IPS-15b (cell line): Measurements from ENCODE around the gene BCDIN3D.

ENCODE experiments used
- H3K27me3 ChIP-seq: one replicate; pipeline ENCODE4 v1.6.1; 2013; ENCODE audit warnings: low read length; ENCODE audit not compliant: control insufficient read depth, insufficient read depth
- H3K36me3 ChIP-seq: one replicate; pipeline ENCODE4 v1.6.1; 2013; ENCODE audit warnings: low read length; ENCODE audit not compliant: control insufficient read depth, insufficient read depth
- H3K4me1 ChIP-seq: one replicate; pipeline ENCODE4 v1.6.1; 2013; ENCODE audit warnings: mild to moderate bottlenecking, low read length; ENCODE audit not compliant: control insufficient read depth, insufficient read depth
- H3K4me3 ChIP-seq: one replicate; pipeline ENCODE4 v1.5.1; 2013; ENCODE audit warnings: low read depth, low read length
- H3K9ac ChIP-seq: one replicate; pipeline ENCODE4 v1.6.1; 2013; ENCODE audit warnings: low read depth, mild to moderate bottlenecking, low read length
- H3K9me3 ChIP-seq: one replicate; pipeline ENCODE4 v1.6.1; 2013; ENCODE audit warnings: mild to moderate bottlenecking, low read length; ENCODE audit not compliant: control insufficient read depth, insufficient read depth

The BCDIN3D gene

DNA sequence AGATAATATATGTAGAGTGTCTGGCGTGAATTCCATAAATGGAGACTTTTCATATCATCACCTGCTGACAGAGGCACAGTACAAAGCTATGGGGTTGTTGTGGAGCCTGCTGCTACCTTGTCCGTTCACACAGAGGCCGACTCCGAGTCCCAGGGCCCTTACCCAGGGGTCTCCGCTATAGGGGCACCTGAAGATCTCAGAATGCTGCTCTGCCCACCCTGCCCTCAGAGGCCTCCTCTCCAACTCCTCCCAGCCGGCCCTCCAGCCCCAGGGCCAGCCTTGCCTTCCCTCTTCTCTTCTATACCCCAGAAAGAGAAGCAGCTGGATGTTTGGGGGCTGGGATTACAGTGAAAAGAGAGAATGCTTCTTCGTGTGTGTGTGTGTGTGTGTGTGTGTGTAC is 36.0 kb downstream of the BCDIN3D start:
- no peak overlapping the region for H3K9ac ChIP-seq
- no peaks in the 10 kb centered on the region for H3K9me3 ChIP-seq
- peaks cover 14% of the 10 kb centered on the region for H3K36me3 ChIP-seq
- H3K4me3 ChIP-seq: no peak overlapping the region
- peaks cover 24% of the 10 kb centered on the region for H3K4me1 ChIP-seq
- H3K27me3 ChIP-seq: no peaks in the 10 kb centered on the region

DNA sequence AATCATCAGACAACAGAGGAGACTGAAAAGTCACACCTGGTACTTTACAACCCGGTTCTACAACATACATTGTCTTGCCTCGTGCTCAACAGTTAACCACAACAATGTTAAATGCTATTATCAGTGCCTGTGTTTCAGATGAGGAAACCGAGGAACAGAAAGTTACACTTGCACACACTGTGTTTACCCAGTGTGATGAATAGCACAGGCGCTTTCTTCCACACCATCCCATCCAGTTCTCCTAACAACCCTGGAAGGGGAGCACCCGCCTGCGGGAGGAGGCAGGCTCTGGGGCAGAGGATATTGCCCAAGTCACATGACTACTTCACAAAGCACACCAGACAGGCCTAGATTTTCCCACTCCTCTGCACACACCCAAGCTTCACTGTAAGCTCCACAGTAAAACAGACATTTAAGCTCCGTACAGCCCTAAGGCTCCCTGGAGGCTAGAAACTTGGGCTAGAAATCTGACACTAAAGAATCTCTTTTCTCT is 36.5 kb downstream of the BCDIN3D start:
- Histone ChIP-seq H3K36me3 (peaks cover 19% of the 10 kb centered on the region), H3K9ac (no peak overlapping the region), H3K4me1 (peaks cover 24% of the 10 kb centered on the region), H3K9me3 (no peaks in the 10 kb centered on the region), H3K27me3 (no peaks in the 10 kb centered on the region), H3K4me3 (no peak overlapping the region)

DNA sequence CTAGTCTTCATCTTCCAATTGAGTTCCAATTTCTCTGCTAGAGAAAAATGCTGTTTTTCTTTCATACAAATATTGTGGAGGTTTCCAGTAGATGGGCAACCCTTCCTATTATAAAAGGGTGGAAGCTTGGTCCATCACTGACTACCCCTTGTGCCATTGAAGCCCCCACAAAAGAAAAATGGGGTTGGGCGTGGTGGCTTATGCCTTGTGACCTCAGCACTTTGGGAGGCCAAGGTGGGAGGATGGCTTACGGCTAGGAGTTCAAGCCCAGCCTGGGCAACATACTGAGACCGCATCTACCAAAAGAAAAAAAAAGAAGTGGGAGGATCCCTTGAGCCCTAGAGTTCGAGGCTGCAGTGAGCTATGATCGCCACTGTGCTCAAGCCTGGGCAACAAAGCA is 37.5 kb downstream of the BCDIN3D start:
- Histone ChIP-seq H3K9me3 (no peaks in the 10 kb centered on the region), H3K9ac (no peak overlapping the region), H3K4me3 (no peak overlapping the region), H3K36me3 (peaks cover 24% of the 10 kb centered on the region), H3K27me3 (no peaks in the 10 kb centered on the region), H3K4me1 (peaks cover 18% of the 10 kb centered on the region)

GRCh38 chr12:49804821-49805220 is 38.1 kb downstream of the BCDIN3D start:
- Histone ChIP-seq H3K27me3 (no peaks in the 10 kb centered on the region), H3K9me3 (no peaks in the 10 kb centered on the region), H3K9ac (no peak overlapping the region), H3K4me1 (peaks cover 14% of the 10 kb centered on the region), H3K4me3 (no peak overlapping the region), H3K36me3 (peaks cover 27% of the 10 kb centered on the region)

GRCh38 chr12:49803693-49804450 is 39.0 kb downstream of the BCDIN3D start:
- H3K27me3 ChIP-seq: no peaks in the 10 kb centered on the region
- H3K9me3 ChIP-seq: no peaks in the 10 kb centered on the region
- peaks cover 5% of the 10 kb centered on the region for H3K4me1 ChIP-seq
- H3K9ac ChIP-seq: no peak overlapping the region
- no peak overlapping the region for H3K4me3 ChIP-seq
- H3K36me3 ChIP-seq: peaks cover 27% of the 10 kb centered on the region

GRCh38 chr12:49801141-49802063 is 41.5 kb downstream of the BCDIN3D start:
- no peak overlapping the region for H3K4me3 ChIP-seq
- no peaks in the 10 kb centered on the region for H3K27me3 ChIP-seq
- H3K4me1 ChIP-seq: no peaks in the 10 kb centered on the region
- no peaks in the 10 kb centered on the region for H3K9me3 ChIP-seq
- no peak overlapping the region for H3K9ac ChIP-seq
- H3K36me3 ChIP-seq: peaks cover 39% of the 10 kb centered on the region

- no peaks in the 10 kb centered on the region for H3K27me3 ChIP-seq
- no peaks in the 10 kb centered on the region for H3K4me1 ChIP-seq
- no peaks in the 10 kb centered on the region for H3K9me3 ChIP-seq
- H3K4me3 ChIP-seq: no peak overlapping the region
- peaks cover 39% of the 10 kb centered on the region for H3K36me3 ChIP-seq
- H3K9ac ChIP-seq: no peak overlapping the region
These were observed 42.3 kb downstream of the BCDIN3D start for GRCh38 chr12:49800421-49801140.

DNA sequence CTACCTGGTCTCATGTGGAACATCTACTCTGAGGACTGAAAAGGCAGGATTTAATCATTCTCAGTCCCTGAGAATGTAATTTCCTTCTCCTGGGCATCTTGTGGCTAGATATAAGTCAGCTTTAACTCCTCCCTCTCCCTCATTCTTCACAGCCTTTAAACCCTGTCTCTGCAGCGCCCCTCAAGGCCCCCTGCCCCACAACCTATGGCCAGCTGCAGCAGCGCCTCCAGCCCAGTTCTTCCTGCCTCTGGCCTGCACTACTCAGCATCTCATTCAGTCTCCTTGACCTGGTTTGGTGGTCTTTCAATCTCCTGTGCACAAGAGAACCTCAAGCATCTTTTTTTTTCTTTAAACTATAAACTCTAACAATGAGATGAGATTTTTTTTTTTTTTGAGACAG is 44.0 kb downstream of the BCDIN3D start:
- H3K9ac ChIP-seq: no peak overlapping the region
- no peaks in the 10 kb centered on the region for H3K9me3 ChIP-seq
- H3K4me1 ChIP-seq: no peaks in the 10 kb centered on the region
- peaks cover 35% of the 10 kb centered on the region for H3K36me3 ChIP-seq
- H3K27me3 ChIP-seq: no peaks in the 10 kb centered on the region
- no peak overlapping the region for H3K4me3 ChIP-seq

DNA sequence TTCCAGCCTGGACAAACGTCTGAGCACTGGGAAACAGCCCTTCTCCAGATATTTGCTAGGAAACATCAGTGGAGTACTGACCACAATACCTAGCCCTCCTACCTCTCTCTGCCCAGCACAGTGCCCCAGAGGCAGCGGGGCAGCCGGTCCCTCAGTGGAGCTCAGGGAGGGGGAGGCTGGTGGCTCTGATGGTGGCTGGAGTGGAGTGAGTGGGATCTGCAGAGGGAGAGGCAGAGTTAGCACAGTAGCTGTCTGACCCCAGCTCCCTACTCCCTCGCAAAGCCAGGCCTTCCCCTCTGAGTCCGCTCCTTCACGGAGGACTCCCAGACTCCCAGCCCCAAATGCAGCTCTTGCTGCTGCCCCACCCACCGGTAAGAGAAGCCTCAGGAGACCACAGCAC is 44.7 kb downstream of the BCDIN3D start:
- Histone ChIP-seq H3K9me3 (no peaks in the 10 kb centered on the region), H3K27me3 (no peaks in the 10 kb centered on the region), H3K4me1 (no peaks in the 10 kb centered on the region), H3K4me3 (no peak overlapping the region), H3K9ac (no peak overlapping the region), H3K36me3 (peaks cover 35% of the 10 kb centered on the region)

DNA sequence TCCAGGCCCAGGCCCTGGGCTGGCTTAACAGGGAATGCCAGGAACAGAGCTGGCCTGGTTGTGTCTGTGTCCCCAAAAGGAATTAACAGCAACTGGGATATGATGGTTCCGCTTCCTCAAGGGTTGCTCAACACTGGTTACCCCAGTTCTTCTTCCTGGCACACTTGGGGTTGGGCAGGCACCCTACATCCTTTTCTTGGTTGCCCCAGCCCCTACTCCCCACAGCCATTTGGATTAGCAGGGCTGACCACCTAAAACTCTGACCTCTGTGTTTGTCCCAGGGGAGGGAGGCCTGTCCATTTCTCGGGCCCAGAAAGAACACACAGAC is 45.5 kb downstream of the BCDIN3D start:
- Histone ChIP-seq H3K27me3 (no peaks in the 10 kb centered on the region), H3K9ac (no peak overlapping the region), H3K4me1 (no peaks in the 10 kb centered on the region), H3K36me3 (peaks cover 31% of the 10 kb centered on the region), H3K9me3 (no peaks in the 10 kb centered on the region), H3K4me3 (no peak overlapping the region)

GRCh38 chr12:49796606-49797448 is 46.1 kb downstream of the BCDIN3D start:
- Histone ChIP-seq H3K27me3 (no peaks in the 10 kb centered on the region), H3K4me1 (no peaks in the 10 kb centered on the region), H3K36me3 (peaks cover 30% of the 10 kb centered on the region), H3K9me3 (no peaks in the 10 kb centered on the region), H3K9ac (no peak overlapping the region), H3K4me3 (no peak overlapping the region)
